Measurements from ENCODE around the gene ZC2HC1C.

- TF ChIP-seq CTCF (IDR thresholded peaks at IDR 0.05; ENCODE audit: low read depth, low read length, poor library complexity, severe bottlenecking) = no peak
- TF ChIP-seq EZH2phosphoT487 (IDR thresholded peaks at IDR 0.05; ENCODE audit: borderline replicate concordance, low read length) = no peak
These were observed 2.2 kb upstream of the ZC2HC1C start for GRCh38 chr14:75067212-75067611.
